ENCODE measurements around the gene PCLAF.
"Not testable (repeated sequence)": the region's sequence is repeated elsewhere in the genome, so short reads cannot be mapped to it uniquely, and the experiment has no call there.

PCLAF gene

GRCh38 chr15:64412216-64412615, 31.0 kb upstream of the PCLAF start:
- H3K27ac ChIP-seq: no peak overlapping the region
- TF ChIP-seq CTCF (conservative IDR thresholded peaks at IDR 0.05): no peak

GRCh38 chr15:64400583-64400982, 19.3 kb upstream of the PCLAF start:
- H3K27ac ChIP-seq: peak overlapping the region; percentile 22; the same call in 1 of the 2 replicates
- TF ChIP-seq CTCF (conservative IDR thresholded peaks at IDR 0.05): no peak

GRCh38 chr15:64398575-64398974, 17.3 kb upstream of the PCLAF start:
- no peak overlapping the region for H3K27ac ChIP-seq
- TF ChIP-seq CTCF (conservative IDR thresholded peaks at IDR 0.05): no peak

GRCh38 chr15:64396789-64397188, 15.5 kb upstream of the PCLAF start:
- TF ChIP-seq CTCF (conservative IDR thresholded peaks at IDR 0.05): no peak
- no peak overlapping the region for H3K27ac ChIP-seq

- not testable (repeated sequence) for H3K27ac ChIP-seq
Measured at GRCh38 chr15:64392471-64392870, 11.2 kb upstream of the PCLAF start.

- no peak overlapping the region for H3K27ac ChIP-seq
- no peak for TF ChIP-seq CTCF (conservative IDR thresholded peaks at IDR 0.05)
Measured at GRCh38 chr15:64389036-64389435, 7.8 kb upstream of the PCLAF start.

- no peak for TF ChIP-seq CTCF (conservative IDR thresholded peaks at IDR 0.05)
- H3K27ac ChIP-seq: peak within 1 kb of the TSS; percentile 74
Measured at GRCh38 chr15:64387562-64388168, 6.4 kb upstream of the PCLAF start, which contains the start of gene TRIP4. TRIP4 (plus strand) TSS chr15:64387836; CDS start chr15:64387864, 28 bp downstream.

- TF ChIP-seq CTCF (conservative IDR thresholded peaks at IDR 0.05): no peak
Measured at GRCh38 chr15:64386291-64386690, 5.0 kb upstream of the PCLAF start.

More at GRCh38 chr15:64386291-64386690, 5.0 kb upstream of the PCLAF start:
- no peak overlapping the region for H3K27ac ChIP-seq

Measured in VCaP (cell line).